ENCODE measurements around the gene AKR1C3. TPM values are rescaled to one million over a fixed set of nuclear protein-coding genes. Genes with fewer than 3 reads are reported as not detected.
"Not testable (repeated sequence)": the region's sequence is repeated elsewhere in the genome, so short reads cannot be mapped to it uniquely, and the experiment has no call there.

Gene AKR1C3
- total RNA-seq, 1 donor from 2014 or later: 45.4 TPM

DNA sequence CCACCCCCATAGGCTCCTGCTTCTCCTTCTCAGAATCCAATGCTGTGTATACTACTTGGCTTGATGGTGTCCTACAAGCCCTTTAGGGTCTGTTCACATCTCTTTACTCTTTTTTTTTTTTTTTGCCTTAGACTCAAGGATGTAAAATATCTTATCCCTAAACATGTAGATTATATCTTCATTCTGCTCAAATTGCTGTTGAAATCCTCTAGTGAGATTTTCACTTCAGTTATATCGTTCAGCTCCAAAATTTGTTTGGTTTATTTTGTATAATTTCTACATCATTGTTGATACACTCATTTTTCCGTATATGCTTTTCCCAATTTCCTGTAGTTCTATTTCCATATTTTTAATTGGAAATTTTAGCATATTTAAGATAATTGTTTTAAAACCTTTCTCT is 1.8 kb upstream of the AKR1C3 start:
- Histone ChIP-seq H3K27me3 (no peaks in the 10 kb centered on the region), H3K4me1 (no peaks in the 10 kb centered on the region), H3K9me3 (peaks cover 5% of the 10 kb centered on the region), H3K4me3 (no peak overlapping the region), H3K36me3 (no peaks in the 10 kb centered on the region), H3K27ac (no peak overlapping the region)
- TF ChIP-seq POLR2A (IDR thresholded peaks at IDR 0.05) (no peak), POLR2AphosphoS5 (IDR thresholded peaks at IDR 0.05; ENCODE audit: insufficient read depth in 1 of 2, low read depth in 1 of 2) (no peak)
- TF ChIP-seq, protein P1, sequence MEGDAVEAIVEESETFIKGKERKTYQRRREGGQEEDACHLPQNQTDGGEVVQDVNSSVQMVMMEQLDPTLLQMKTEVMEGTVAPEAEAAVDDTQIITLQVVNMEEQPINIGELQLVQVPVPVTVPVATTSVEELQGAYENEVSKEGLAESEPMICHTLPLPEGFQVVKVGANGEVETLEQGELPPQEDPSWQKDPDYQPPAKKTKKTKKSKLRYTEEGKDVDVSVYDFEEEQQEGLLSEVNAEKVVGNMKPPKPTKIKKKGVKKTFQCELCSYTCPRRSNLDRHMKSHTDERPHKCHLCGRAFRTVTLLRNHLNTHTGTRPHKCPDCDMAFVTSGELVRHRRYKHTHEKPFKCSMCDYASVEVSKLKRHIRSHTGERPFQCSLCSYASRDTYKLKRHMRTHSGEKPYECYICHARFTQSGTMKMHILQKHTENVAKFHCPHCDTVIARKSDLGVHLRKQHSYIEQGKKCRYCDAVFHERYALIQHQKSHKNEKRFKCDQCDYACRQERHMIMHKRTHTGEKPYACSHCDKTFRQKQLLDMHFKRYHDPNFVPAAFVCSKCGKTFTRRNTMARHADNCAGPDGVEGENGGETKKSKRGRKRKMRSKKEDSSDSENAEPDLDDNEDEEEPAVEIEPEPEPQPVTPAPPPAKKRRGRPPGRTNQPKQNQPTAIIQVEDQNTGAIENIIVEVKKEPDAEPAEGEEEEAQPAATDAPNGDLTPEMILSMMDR (IDR thresholded peaks at IDR 0.05): no peak
- no peak for DNase-seq (ENCODE audit: extremely low spot score in 2 of 2)
- intact Hi-C loops (cut with DNase I): loop anchor here (10.0 kb wide), 1 partner anchor 248 kb away; no protein-coding TSS in a partner anchor

DNA sequence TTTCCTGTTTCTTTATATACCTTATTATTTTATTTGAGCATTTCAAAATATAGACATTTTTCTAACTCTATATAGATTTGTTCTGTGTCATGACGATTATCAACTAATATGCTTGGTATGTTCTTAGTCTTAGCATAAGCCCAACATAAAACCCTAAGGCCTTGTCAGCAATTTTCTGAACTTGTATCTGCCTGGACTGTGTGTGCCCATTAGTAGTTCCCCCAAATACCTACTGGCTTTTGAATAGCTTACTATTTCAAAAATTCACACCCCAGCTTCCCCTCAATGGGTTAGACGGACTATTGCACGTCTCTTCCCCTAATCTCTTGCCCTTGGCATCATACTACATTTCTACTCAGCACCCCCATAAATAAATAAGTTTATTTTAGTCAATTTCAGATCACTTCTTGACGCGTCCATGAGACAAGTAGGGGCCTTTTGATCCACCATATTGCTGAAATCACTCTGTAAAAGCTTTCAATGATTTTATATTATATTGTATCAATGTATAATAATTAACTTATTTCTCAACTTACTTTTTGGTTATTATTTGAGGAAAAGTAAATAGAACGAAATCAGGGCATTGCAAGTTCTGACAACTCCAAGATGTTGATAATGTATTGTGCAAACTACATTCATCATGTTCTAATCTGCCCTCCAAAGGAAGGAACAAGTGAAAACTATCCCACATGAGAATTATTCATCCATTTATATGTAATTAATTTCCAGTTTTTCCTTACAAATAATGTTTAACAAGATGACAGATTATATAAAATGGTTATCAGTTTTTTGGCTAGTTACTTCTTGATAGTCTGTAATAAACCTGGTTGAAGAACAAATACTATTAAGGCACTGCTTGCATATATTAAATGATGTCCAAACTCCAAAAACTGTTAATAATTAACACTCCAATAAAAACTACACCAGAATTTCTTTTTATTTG is 1.1 kb upstream of the AKR1C3 start:
- H3K9me3 ChIP-seq: peaks cover 5% of the 10 kb centered on the region
- H3K27me3 ChIP-seq: no peaks in the 10 kb centered on the region
- TF ChIP-seq POLR2A (IDR thresholded peaks at IDR 0.05) (no peak), POLR2AphosphoS5 (IDR thresholded peaks at IDR 0.05; ENCODE audit: insufficient read depth in 1 of 2, low read depth in 1 of 2) (no peak)
- TF ChIP-seq, protein P1 (IDR thresholded peaks at IDR 0.05): no peak
- no peaks in the 10 kb centered on the region for H3K36me3 ChIP-seq
- intact Hi-C loops (cut with DNase I): loop anchor here (10.0 kb wide), 1 partner anchor 248 kb away; no protein-coding TSS in a partner anchor
- no peak overlapping the region for H3K4me3 ChIP-seq
- H3K4me1 ChIP-seq: no peaks in the 10 kb centered on the region
- DNase-seq (ENCODE audit: extremely low spot score in 2 of 2): no peak
- H3K27ac ChIP-seq: no peak overlapping the region

DNA sequence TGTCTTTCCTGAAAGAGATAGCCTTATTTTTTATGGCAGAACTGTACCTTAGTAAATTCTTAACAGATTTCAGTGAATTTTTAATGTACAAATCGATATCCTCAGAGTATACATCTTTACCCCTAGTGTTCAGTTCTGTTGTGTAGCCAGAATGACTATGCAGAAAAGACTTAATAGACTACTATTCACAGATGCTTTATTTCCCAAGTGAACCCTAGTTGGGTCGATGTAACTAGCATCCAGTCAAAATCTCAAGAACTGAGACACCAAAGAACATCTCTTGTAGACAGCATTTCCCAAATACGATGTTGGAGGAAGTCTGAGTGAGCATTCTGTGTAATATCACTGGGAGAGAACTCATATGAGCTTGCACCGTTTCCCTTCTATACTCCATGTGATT is 1.5 kb downstream of the AKR1C3 start:
- no peaks in the 10 kb centered on the region for H3K27me3 ChIP-seq
- H3K36me3 ChIP-seq: peaks cover 0 to 15% of the 10 kb centered on the region in 2 donors
- H3K4me1 ChIP-seq: no peaks in the 10 kb centered on the region
- intact Hi-C loops (cut with DNase I): loop anchor here (10.0 kb wide), 1 partner anchor 251 kb away; no protein-coding TSS in a partner anchor
- TF ChIP-seq, protein P1 (IDR thresholded peaks at IDR 0.05): no peak
- no peak for TF ChIP-seq POLR2AphosphoS5 (IDR thresholded peaks at IDR 0.05; ENCODE audit: insufficient read depth in 1 of 2, low read depth in 1 of 2)
- TF ChIP-seq POLR2A (IDR thresholded peaks at IDR 0.05): no peak
- peak overlapping the region in 1 of 2 donors; percentile 42 for H3K4me3 ChIP-seq
- peak overlapping the region; percentile 57 for H3K27ac ChIP-seq
- no peak for DNase-seq (ENCODE audit: extremely low spot score in 2 of 2)
- H3K9me3 ChIP-seq: no peaks in the 10 kb centered on the region

DNA sequence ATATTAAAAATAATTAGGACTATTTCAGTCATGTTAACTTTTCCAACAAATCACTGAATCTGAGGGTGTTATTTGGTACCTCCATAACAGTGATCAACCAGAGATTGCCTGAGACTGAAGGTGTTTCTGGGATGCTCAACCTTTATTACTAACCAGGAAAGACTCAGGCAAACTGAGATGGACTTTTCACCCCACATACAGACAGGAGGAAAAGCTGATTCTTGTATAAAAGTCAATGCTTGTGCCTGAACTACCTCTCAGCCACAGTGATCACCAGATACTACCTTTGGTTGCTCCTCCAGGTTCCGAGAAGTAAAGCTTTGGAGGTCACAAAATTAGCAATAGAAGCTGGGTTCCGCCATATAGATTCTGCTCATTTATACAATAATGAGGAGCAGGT is 1.9 kb downstream of the AKR1C3 start:
- intact Hi-C loops (cut with DNase I): loop anchor here (10.0 kb wide), 1 partner anchor 251 kb away; no protein-coding TSS in a partner anchor
- Histone ChIP-seq H3K27ac (no peak overlapping the region), H3K36me3 (peaks cover 0 to 15% of the 10 kb centered on the region in 2 donors), H3K4me3 (peak overlapping the region in 1 of 2 donors; percentile 42), H3K9me3 (no peaks in the 10 kb centered on the region), H3K4me1 (no peaks in the 10 kb centered on the region), H3K27me3 (no peaks in the 10 kb centered on the region)
- DNase-seq (ENCODE audit: extremely low spot score in 2 of 2): no peak
- TF ChIP-seq, protein P1 (IDR thresholded peaks at IDR 0.05): no peak
- TF ChIP-seq POLR2AphosphoS5 (IDR thresholded peaks at IDR 0.05; ENCODE audit: insufficient read depth in 1 of 2, low read depth in 1 of 2): no peak
- TF ChIP-seq POLR2A (IDR thresholded peaks at IDR 0.05): no peak

DNA sequence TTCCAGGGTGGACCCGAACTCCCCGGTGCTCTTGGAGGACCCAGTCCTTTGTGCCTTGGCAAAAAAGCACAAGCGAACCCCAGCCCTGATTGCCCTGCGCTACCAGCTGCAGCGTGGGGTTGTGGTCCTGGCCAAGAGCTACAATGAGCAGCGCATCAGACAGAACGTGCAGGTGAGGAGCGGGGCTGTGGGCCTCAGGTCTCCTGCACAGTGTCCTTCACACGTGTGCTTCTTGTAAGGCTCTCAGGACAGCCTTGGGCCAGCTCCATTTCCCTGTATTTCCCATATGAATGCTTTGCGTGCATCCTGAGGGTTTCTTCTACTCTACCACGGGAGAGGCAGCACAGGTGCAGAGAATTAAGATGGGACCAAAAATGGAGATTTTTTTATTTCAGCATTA is 8.3 kb downstream of the AKR1C3 start:
- peaks cover 0 to 39% of the 10 kb centered on the region in 2 donors for H3K36me3 ChIP-seq

More for the DNA sequence above, 8.3 kb downstream of the AKR1C3 start:
- intact Hi-C loops (cut with DNase I); DNase-seq (ENCODE audit: extremely low spot score in 2 of 2); H3K9me3 ChIP-seq; H3K4me3 ChIP-seq; H3K27me3 ChIP-seq; H3K27ac ChIP-seq; H3K4me1 ChIP-seq: not testable (repeated sequence)
